Colonic mucosa (tissue), 4 donors: Measurements from ENCODE around the gene ENTPD2. TPM values are rescaled to one million over a fixed set of nuclear protein-coding genes. Genes with fewer than 3 reads are reported as not detected.
"Not testable (repeated sequence)": the region's sequence is repeated elsewhere in the genome, so short reads cannot be mapped to it uniquely, and the experiment has no call there.

Experiments
- DNase-seq: peaks from one replicate; pipeline ENCODE4 v3.0.0-alpha.2; 2020
- H3K27ac ChIP-seq: fragments of 200-600 bp; one replicate; pipeline ENCODE4 v1.8.0; 2021
- H3K27me3 ChIP-seq: fragments of 200-600 bp; one replicate; pipeline ENCODE4 v1.8.0; 2021
- H3K36me3 ChIP-seq: fragments of 200-600 bp; one replicate; pipeline ENCODE4 v1.8.0; 2021
- H3K4me1 ChIP-seq: fragments of 200-600 bp; one replicate; pipeline ENCODE4 v1.8.0; 2021; ENCODE audit warnings: mild to moderate bottlenecking
- H3K4me3 ChIP-seq: fragments of 200-600 bp; one replicate; pipeline ENCODE4 v1.8.0; 2021
- H3K9ac ChIP-seq, 2 donors: one replicate each; pipeline ENCODE4 v1.7.0; 2013; ENCODE audit warnings: control low read depth in 2 of 2, low read depth in 2 of 2, low read length in 2 of 2
- H3K9me3 ChIP-seq: fragments of 200-600 bp; one replicate; pipeline ENCODE4 v1.8.0; 2021
- intact Hi-C: fragments of 100-400 bp; cut with DNase I; formaldehyde crosslinking; loops from one replicate; pipeline ENCODE4 v1.14.1; 2022
- total RNA-seq, 2 donors: library from RNA; stranded (reverse); fragmentation: NEBNext Ultra II Directional in 1 of 2; extraction: Animal tissue kit (Norgen Biotek cat#: 25700) in 1 of 2; gene quantifications; one replicate each; pipeline ENCODE4 v1.2.1, GENCODE V29; 2021
- TF ChIP-seq, protein P1 (sequence below): fragments of 200-600 bp; IDR thresholded peaks from one replicate; pipeline ENCODE4 v1.8.0; 2022; ENCODE audit warnings: antibody characterized with exemption, mild to moderate bottlenecking
- donor health status: healthy.
- donor health status: DM: no; HTN: no; CAD: no.
- donor health status: DM: no; HTN: no; CAD: no.

The ENTPD2 gene
- total RNA-seq, 2 donors from 2014 or later = 20.5 to 22.1 TPM

DNA sequence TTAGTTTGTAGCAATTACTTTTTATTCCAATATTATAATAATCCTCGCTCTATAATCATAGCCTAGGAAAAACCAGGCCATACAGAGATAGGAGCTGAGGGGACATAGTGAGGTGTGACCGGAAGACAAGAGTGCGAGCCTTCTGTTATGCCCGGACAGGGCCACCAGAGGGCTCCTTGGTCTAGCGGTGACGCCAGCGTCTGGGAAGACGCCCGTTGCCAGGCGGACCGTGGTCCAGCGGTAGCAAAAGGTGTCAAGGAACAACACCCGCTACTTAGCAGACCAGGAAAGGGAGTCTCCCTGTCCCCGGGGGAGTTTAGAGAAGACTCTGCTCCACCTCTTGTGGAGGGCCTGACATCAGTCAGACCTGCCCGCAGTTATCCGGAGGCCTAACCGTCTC lies 49.6 kb downstream of the ENTPD2 start:
- H3K9ac ChIP-seq, intact Hi-C loops, H3K9me3 ChIP-seq, H3K4me3 ChIP-seq, H3K27ac ChIP-seq, H3K27me3 ChIP-seq, DNase-seq, H3K36me3 ChIP-seq, H3K4me1 ChIP-seq: not testable (repeated sequence)
- TF ChIP-seq, protein P1, sequence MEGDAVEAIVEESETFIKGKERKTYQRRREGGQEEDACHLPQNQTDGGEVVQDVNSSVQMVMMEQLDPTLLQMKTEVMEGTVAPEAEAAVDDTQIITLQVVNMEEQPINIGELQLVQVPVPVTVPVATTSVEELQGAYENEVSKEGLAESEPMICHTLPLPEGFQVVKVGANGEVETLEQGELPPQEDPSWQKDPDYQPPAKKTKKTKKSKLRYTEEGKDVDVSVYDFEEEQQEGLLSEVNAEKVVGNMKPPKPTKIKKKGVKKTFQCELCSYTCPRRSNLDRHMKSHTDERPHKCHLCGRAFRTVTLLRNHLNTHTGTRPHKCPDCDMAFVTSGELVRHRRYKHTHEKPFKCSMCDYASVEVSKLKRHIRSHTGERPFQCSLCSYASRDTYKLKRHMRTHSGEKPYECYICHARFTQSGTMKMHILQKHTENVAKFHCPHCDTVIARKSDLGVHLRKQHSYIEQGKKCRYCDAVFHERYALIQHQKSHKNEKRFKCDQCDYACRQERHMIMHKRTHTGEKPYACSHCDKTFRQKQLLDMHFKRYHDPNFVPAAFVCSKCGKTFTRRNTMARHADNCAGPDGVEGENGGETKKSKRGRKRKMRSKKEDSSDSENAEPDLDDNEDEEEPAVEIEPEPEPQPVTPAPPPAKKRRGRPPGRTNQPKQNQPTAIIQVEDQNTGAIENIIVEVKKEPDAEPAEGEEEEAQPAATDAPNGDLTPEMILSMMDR = peak; percentile 28

DNA sequence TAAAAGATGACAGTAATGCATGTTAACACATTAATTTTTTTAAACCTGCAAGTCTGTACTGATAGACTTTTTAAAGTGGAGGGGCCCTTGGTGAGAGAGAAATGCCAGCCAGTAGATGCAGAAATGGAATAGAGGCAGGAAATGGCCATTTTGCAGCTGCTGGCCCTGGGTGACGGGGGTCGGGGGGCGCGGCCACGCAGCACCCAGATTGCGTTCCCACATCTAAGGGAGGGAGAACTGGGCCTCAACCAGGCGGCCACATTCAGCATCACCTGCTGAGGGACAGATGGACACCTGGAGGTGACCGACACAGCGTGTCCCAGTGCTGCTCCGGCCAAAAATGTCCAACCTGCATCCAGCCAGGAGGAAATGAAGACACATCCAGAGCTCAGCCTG lies 51.2 kb downstream of the ENTPD2 start:
- intact Hi-C loops = no loop called here
- TF ChIP-seq, protein P1 = no peak
- no peaks in the 10 kb centered on the region for H3K36me3 ChIP-seq

DNA sequence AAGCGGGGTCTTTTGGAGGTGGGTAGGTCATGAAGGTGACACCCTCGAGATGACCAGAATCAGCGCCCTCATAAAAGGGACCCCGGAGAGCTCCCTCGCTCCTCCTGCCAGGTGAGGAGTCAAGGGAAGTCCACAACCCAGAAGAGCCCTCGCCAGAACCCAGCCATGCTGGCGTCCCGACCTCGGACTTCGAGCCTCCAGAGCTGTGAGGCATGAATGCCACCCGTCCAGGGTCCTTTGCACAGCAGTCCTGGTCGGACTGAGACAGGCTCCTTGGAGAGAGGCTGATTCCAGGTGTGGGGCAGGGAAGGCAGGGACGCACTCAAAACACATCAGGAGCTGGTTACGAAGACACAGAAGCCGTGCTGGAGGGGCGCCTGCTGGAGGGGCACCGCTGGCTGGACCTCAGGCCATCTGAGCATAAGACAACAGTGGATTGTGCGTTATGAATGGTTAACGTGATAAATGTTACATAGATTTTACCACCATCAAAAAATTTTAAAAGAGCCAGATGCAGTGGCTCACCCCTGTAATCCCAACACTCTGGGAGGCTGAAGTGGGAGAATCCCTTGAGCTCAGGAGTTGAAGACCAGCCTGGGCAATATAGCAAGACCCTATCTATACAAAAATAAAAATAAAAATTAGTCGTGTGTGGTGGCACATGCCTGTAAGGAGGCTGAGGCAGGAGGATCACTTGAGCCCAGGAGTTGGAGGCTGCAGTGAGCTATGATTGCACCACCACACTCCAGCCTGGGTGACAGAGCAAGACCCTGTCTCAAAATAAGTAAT lies 51.8 kb downstream of the ENTPD2 start:
- H3K27ac ChIP-seq = no peak overlapping the region
- H3K9me3 ChIP-seq = no peaks in the 10 kb centered on the region
- no peaks in the 10 kb centered on the region for H3K27me3 ChIP-seq
- no peaks in the 10 kb centered on the region for H3K36me3 ChIP-seq
- H3K9ac ChIP-seq = no peak overlapping the region
- intact Hi-C loops = no loop called here
- peaks cover 4% of the 10 kb centered on the region for H3K4me1 ChIP-seq
- TF ChIP-seq, protein P1 = no peak
- no peak overlapping the region for H3K4me3 ChIP-seq
- DNase-seq = no peak

More for the DNA sequence above, 51.2 kb downstream of the ENTPD2 start:
- Histone ChIP-seq H3K4me3 (no peak overlapping the region), H3K27ac (no peak overlapping the region), H3K4me1 (no peaks in the 10 kb centered on the region), H3K27me3 (no peaks in the 10 kb centered on the region), H3K9ac (no peak overlapping the region), H3K9me3 (no peaks in the 10 kb centered on the region)
- DNase-seq = no peak

DNA sequence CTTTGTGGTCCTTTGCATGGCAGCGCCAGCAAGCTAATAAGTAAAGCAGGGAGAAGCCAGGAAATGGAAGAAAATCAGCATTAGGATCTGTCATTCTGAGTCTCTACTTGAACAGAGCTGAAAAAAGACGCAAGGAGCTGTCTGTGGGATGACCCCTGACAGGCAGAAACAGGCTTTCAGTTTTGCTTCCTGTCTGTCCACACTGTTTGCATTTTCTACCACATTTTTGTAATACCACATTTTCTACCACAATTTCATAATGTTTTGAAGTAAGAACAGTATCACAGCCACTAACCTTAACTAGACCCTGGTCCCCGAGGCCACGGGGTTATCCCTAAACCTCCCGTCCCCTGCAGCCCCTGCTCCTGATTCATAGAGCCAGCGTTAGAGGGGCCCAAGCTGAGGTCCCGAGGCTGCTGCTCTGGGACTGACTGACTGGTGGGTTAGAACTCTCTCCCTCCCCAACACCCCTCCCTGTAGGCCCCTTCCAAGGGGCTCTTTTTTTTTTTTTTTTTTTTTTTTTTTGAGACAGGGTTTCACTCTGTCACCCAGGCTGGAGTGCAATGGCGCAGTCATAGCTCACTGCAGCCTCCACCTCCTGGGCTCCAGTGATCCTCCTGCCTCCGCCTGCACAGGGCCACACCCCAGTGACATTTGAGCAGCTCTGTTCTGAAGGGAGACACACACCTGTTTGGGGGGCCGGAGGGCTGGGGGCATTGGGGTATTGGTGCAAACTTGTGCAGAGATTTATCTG lies 53.5 kb downstream of the ENTPD2 start:
- intact Hi-C loops = no loop called here
- no peak overlapping the region for H3K4me3 ChIP-seq
- H3K4me1 ChIP-seq = peaks cover 13% of the 10 kb centered on the region

More for the DNA sequence above, 53.5 kb downstream of the ENTPD2 start:
- Histone ChIP-seq H3K27me3 (no peaks in the 10 kb centered on the region), H3K9me3 (no peaks in the 10 kb centered on the region), H3K27ac (peak overlapping the region; percentile 22), H3K36me3 (no peaks in the 10 kb centered on the region), H3K9ac (no peak overlapping the region)
- TF ChIP-seq, protein P1 = no peak
- DNase-seq = no peak

Other genes starting within 250 kb of the ENTPD2 start
- 100 to 1,000 TPM; 126 to 163 TPM for gene RABL6, start 246.1 kb downstream of the ENTPD2 start, total RNA-seq
- 10 to 100 TPM; 11.5 to 17.1 TPM for gene AJM1, start 211.6 kb downstream of the ENTPD2 start, total RNA-seq
- gene PHPT1, start 204.7 kb downstream of the ENTPD2 start, total RNA-seq = 100 to 1,000 TPM; 137 to 176 TPM
- 10 to 100 TPM; 11.0 to 61.7 TPM for gene MAMDC4, start 201.7 kb downstream of the ENTPD2 start, total RNA-seq
- 100 to 1,000 TPM; 442 to 494 TPM for gene EDF1, start 187.8 kb downstream of the ENTPD2 start, total RNA-seq
- 10 to 100 TPM; 22.4 to 50.6 TPM for gene TRAF2, start 167.5 kb downstream of the ENTPD2 start, total RNA-seq
- gene FBXW5, start 109.3 kb downstream of the ENTPD2 start, total RNA-seq = 100 to 1,000 TPM; 162 to 174 TPM
- gene C8G, start 108.8 kb downstream of the ENTPD2 start, total RNA-seq = 10 to 100 TPM in 1 of 2 donors, 1 to 10 TPM in 1; 5.3 to 11.9 TPM
- 1 to 10 TPM; 6.5 to 8.6 TPM for gene LCN12, start 101.8 kb downstream of the ENTPD2 start, total RNA-seq
- 10 to 100 TPM; 15.9 to 26.1 TPM for gene PTGDS, start 76.6 kb downstream of the ENTPD2 start, total RNA-seq
- not detected for gene LCNL1, start 71.1 kb downstream of the ENTPD2 start, total RNA-seq
- gene PAXX, start 61.6 kb downstream of the ENTPD2 start, total RNA-seq = 10 to 100 TPM; 29.9 to 81.0 TPM
- 10 to 100 TPM in 1 of 2 donors, 1 to 10 TPM in 1; 3.6 to 15.4 TPM for gene CLIC3, start 57.5 kb downstream of the ENTPD2 start, total RNA-seq
- gene ABCA2, start 25.8 kb downstream of the ENTPD2 start, total RNA-seq = 10 to 100 TPM; 22.4 to 47.5 TPM
- gene FUT7, start 22.0 kb downstream of the ENTPD2 start, total RNA-seq = not detected
- 100 to 1,000 TPM; 149 to 177 TPM for gene NPDC1, start 7.9 kb downstream of the ENTPD2 start, total RNA-seq
- gene SAPCD2, start 16.5 kb upstream of the ENTPD2 start, total RNA-seq = 10 to 100 TPM; 19.2 to 57.8 TPM
- gene UAP1L1, start 23.5 kb upstream of the ENTPD2 start, total RNA-seq = 10 to 100 TPM in 1 of 2 donors, 1 to 10 TPM in 1; 9.0 to 13.0 TPM
- 10 to 100 TPM; 43.5 to 52.6 TPM for gene MAN1B1, start 32.9 kb upstream of the ENTPD2 start, total RNA-seq
- gene DPP7, start 60.7 kb upstream of the ENTPD2 start, total RNA-seq = 10 to 100 TPM; 46.2 to 52.5 TPM
- gene GRIN1, start 85.1 kb upstream of the ENTPD2 start, total RNA-seq = under 1 TPM; 0.47 to 0.93 TPM
- gene LRRC26, start 116.0 kb upstream of the ENTPD2 start, total RNA-seq = 10 to 100 TPM; 64.6 to 95.8 TPM
- gene TMEM210, start 118.0 kb upstream of the ENTPD2 start, total RNA-seq = under 1 TPM in 1 of 2 donors, not detected in 1; 0.67 TPM
- 10 to 100 TPM; 33.8 to 67.8 TPM for gene ANAPC2, start 134.5 kb upstream of the ENTPD2 start, total RNA-seq
- gene SSNA1, start 134.6 kb upstream of the ENTPD2 start, total RNA-seq = 100 to 1,000 TPM in 1 of 2 donors, 10 to 100 TPM in 1; 60.0 to 100 TPM
- 100 to 1,000 TPM in 1 of 2 donors, 10 to 100 TPM in 1; 83.1 to 124 TPM for gene TPRN, start 146.7 kb upstream of the ENTPD2 start, total RNA-seq
- 10 to 100 TPM; 35.7 to 43.5 TPM for gene TMEM203, start 151.6 kb upstream of the ENTPD2 start, total RNA-seq
- 10 to 100 TPM; 11.7 to 36.9 TPM for gene NDOR1, start 151.6 kb upstream of the ENTPD2 start, total RNA-seq
- gene RNF208, start 168.2 kb upstream of the ENTPD2 start, total RNA-seq = 1 to 10 TPM; 6.5 to 9.3 TPM
- under 1 TPM in 1 of 2 donors, not detected in 1; 0.64 TPM for gene CYSRT1, start 171.1 kb upstream of the ENTPD2 start, total RNA-seq
- gene RNF224, start 173.4 kb upstream of the ENTPD2 start, total RNA-seq = not detected
- not detected for gene SLC34A3, start 176.8 kb upstream of the ENTPD2 start, total RNA-seq
- gene TUBB4B, start 187.2 kb upstream of the ENTPD2 start, total RNA-seq = 100 to 1,000 TPM; 303 to 779 TPM
- not detected for gene STPG3, start 197.2 kb upstream of the ENTPD2 start, total RNA-seq
- gene NELFB, start 201.3 kb upstream of the ENTPD2 start, total RNA-seq = 10 to 100 TPM; 62.1 to 87.1 TPM
- gene TOR4A, start 223.7 kb upstream of the ENTPD2 start, total RNA-seq = 10 to 100 TPM; 57.1 to 63.9 TPM
- gene NRARP, start 248.2 kb upstream of the ENTPD2 start, total RNA-seq = 100 to 1,000 TPM; 120 to 178 TPM